SK-N-SH (cell line): ENCODE measurements around the gene SESTD1.
"Not testable (repeated sequence)": the region's sequence is repeated elsewhere in the genome, so short reads cannot be mapped to it uniquely, and the experiment has no call there.

ENCODE experiments used
- CTCF ChIP-seq: fragments of 200-600 bp; sonication (generic); IDR thresholded peaks from 2 replicates; pipeline ENCODE4 v1.6.1; 2017; ENCODE audit warnings: antibody characterized with exemption, mild to moderate bottlenecking, moderate library complexity
- EP300 ChIP-seq, 2 experiments: IDR thresholded peaks; 2 replicates each; pipeline versions ENCODE4 v1.4.0 to v1.6.1; 2012; ENCODE audit warnings: borderline replicate concordance in 1 of 2, low read depth in 1 of 2, low read length in 1 of 2
- FOXM1 ChIP-seq: IDR thresholded peaks from 2 replicates; pipeline ENCODE4 v1.4.0; 2012; ENCODE audit warnings: low read depth, mild to moderate bottlenecking
- MAX ChIP-seq: IDR thresholded peaks from 2 replicates; pipeline ENCODE4 v1.4.0; 2012; ENCODE audit warnings: low read depth
- MXI1 ChIP-seq: IDR thresholded peaks from 2 replicates; pipeline ENCODE4 v1.6.1; 2012; ENCODE audit warnings: mild to moderate bottlenecking, low read depth, low read length, improper control_type of control experiment
- POLR2AphosphoS5 ChIP-seq: IDR thresholded peaks from 2 replicates; pipeline ENCODE4 v1.6.1; 2012; ENCODE audit warnings: low read depth, low read length
- RFX5 ChIP-seq: IDR thresholded peaks from 2 replicates; pipeline ENCODE4 v1.6.1; 2012; ENCODE audit warnings: mild to moderate bottlenecking, improper control_type of control experiment, low read length
- USF2 ChIP-seq: fragments of 150-350 bp; IDR thresholded peaks from 2 replicates; pipeline ENCODE4 v1.6.1; 2017; ENCODE audit warnings: antibody characterized with exemption, low read length, low read depth, borderline replicate concordance

- not testable (repeated sequence) for TF ChIP-seq CTCF; USF2; MXI1; MAX; RFX5; FOXM1; EP300 (IDR thresholded peaks at IDR 0.05; ENCODE audit: borderline replicate concordance in 1 of 2, low read depth in 1 of 2, low read length in 1 of 2); POLR2AphosphoS5
Observed at GRCh38 chr2:179092912-179093311, 171.7 kb downstream of the SESTD1 start.
